ENCODE data around the gene LATS2.
"Not testable (repeated sequence)": the region's sequence is repeated elsewhere in the genome, so short reads cannot be mapped to it uniquely, and the experiment has no call there.

Gene LATS2

GRCh38 chr13:20953245-20953931 is 108.0 kb downstream of the LATS2 start:
- DNase-seq = no peak

DNA sequence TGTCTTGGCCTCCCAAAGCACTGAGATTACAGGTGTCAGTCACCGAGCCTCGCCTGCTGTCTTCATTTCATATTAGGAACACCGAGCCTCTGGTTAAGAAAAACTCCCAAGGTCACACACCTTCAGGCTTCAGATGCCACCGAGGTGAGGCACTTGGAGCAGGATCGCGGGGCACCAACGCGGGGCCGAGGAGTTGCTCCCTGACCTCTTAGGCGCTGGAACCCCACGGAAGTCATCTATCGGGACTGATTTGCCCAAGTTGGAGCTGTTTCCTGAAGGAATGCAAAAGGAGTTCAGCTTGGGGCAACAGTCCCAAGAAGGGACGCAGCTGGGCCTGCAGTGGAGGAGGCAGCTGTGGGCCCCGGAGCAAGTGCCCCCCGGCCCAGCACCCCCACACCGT is 108.5 kb downstream of the LATS2 start:
- no peak for DNase-seq

DNA sequence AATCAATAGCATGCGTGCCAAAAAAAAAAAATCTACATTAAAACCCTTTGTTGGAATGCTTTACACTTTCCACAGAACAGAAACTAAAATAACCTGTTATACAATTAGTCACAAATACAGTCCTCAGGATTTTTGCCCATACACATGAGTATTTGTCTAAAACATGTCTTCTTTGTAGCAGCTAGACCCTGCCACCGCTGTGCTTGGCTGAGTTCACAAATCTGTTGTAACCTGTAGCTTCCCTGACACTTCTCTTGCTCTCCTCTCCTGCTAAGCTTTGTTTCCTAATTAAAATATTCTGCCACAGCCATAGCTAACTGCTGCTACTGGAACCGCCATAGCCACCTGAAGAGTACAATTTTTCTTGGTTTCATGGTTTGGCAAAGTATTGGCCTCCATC is 113.4 kb downstream of the LATS2 start:
- DNase-seq = not testable (repeated sequence)

- no peak for DNase-seq
Measured at GRCh38 chr13:20945952-20946383, 115.4 kb downstream of the LATS2 start.

DNA sequence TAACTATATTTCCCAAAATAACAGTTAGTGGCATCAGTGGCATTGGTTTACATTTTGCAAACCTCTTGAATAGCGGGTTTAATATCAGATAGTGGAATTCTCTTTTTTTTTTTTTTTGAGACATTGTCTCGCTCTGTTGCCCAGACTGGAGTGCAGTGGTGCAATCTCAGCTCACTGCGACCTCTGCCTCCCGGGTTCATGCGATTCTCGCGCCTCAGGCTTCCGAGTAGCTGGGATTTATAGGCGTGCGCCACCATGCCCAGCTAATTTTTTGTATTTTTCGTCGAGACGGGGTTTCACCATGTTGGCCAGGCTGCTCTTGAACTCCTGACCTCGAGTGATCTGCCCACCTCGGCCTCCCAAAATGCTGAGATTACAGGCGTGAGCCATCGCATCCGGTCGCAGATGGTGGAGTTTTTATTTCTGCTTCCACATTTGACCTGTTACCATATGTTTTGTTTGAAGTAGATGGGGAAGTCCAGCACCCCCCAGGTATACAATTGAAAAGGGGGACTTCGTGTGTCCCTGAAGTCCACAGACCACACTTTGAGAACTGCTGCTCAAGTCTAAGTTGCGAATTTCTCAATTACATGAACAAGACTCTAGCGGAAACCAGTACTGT is 118.3 kb downstream of the LATS2 start:
- DNase-seq = no peak

DNA sequence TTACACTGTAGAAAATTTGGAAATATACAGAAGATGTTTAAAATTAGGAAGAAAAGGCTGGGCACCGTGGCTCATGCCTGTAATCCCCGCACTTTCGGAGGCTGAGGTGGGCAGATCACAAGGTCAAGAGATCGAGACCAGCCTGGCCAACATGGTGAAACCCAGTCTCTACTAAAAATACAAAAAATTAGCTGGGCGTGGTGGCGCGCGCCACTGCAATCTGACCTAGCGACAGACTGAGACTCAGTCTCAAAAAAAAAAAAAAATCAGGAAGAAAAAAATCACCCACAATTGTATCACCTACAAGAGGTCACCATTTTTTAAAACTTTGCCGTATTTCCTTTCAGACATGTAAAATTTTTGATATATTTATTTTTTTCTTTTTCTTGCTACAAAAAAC is 120.9 kb downstream of the LATS2 start:
- not testable (repeated sequence) for DNase-seq

DNA sequence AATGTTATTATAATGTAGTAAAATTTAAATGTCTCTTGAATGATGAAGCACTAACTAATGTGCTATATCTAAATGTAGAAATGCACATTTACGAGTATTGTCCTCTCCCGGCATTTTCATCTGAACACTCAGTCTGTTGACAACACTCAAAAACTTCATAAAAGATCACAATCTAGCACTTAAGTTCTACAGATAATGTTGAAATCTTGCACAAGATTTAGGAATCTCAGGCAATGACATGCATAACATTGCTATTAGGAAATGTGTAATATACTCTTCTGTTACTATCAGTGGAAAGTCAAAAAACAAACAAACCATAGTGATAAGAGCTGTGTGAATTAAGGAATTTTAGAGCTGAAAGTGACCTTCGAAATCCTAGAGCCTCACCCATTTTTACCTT is 121.3 kb downstream of the LATS2 start:
- no peak for DNase-seq

- DNase-seq = no peak
Measured at GRCh38 chr13:20939662-20940061, 121.7 kb downstream of the LATS2 start.

DNA sequence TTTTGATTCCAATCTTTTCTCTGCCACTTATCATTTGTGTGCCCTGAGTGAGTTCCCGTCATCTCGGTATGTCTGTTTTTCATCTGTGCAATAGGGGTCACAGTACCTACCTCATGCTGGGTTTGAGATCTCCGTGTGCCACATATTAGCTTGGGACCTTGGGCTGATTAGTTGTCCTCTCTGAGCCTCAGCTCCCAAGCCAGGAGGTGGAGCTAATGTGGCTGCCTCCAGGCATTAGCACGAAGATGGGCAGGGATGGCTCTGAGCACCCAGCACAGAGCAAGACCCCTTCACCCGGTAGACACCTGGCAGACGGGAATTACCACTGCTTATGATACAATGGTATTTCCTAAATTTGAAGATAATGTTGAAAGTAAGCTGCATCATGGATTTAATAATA is 123.1 kb downstream of the LATS2 start:
- DNase-seq = no peak

- no peak for DNase-seq
Measured at GRCh38 chr13:20927596-20928257, 133.7 kb downstream of the LATS2 start.

- peak; percentile 16 for DNase-seq
Measured at GRCh38 chr13:20925395-20925790, 136.0 kb downstream of the LATS2 start.

GRCh38 chr13:20924758-20925394 is 136.5 kb downstream of the LATS2 start:
- peak; percentile 85 for DNase-seq

DNA sequence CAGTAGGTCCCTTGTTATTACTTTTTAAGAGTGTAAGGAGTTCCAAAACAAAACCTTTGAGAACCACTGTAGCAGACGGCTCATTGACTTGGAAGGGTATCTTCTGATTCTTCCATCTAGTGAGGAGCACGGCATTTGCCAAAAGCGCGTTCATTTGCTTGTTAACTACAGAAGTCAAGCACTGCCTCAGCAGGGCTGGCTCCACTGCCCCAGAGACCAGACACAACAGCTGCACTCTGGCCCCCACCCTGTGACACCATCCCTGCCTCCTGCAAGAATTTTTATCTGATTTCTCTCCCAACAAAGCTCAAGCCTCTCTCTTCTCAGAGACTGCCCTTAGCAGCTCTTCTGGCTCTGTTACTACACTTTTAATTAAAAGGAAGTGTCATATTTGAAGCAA is 138.1 kb downstream of the LATS2 start:
- DNase-seq = peak; percentile 25

All from activated effector memory CD4-positive, alpha-beta T cell treated with anti-CD3 and anti-CD28 coated beads, Interleukin-2, amount 50 U/mL, for 16 hours (primary cell).